Urinary bladder (tissue), 4 donors: ENCODE measurements around the gene AK1. TPM values are rescaled to one million over a fixed set of nuclear protein-coding genes. Genes with fewer than 3 reads are reported as not detected.
"Not testable (repeated sequence)": the region's sequence is repeated elsewhere in the genome, so short reads cannot be mapped to it uniquely, and the experiment has no call there.

ENCODE experiments used
- DNase-seq: peaks from one replicate; pipeline ENCODE4 v3.0.0-alpha.2; 2015; ENCODE audit errors: extremely low spot score
- H3K27ac ChIP-seq: one replicate; pipeline ENCODE4 v1.5.1; 2013; ENCODE audit warnings: low read depth, mild to moderate bottlenecking, moderate library complexity
- H3K36me3 ChIP-seq: one replicate; pipeline ENCODE4 v1.6.1; 2013; ENCODE audit warnings: mild to moderate bottlenecking, moderate library complexity; ENCODE audit not compliant: insufficient read depth
- H3K4me1 ChIP-seq: one replicate; pipeline ENCODE4 v1.6.1; 2013; ENCODE audit warnings: mild to moderate bottlenecking, moderate library complexity; ENCODE audit not compliant: insufficient read depth
- H3K4me3 ChIP-seq: one replicate; pipeline ENCODE4 v1.5.1; 2013; ENCODE audit warnings: low read depth, low read length
- WGBS: extraction: QIAGEN DNeasy Blood & Tissue Kit; methylation state at CpG from one replicate; pipeline ENCODE4 v1.1.7; 2013; 5-methylcytosine and 5-hydroxymethylcytosine counted together
- polyA plus RNA-seq: library from polyadenylated mRNA; stranded (reverse); fragments of 200-250 nt; gene quantifications from one replicate; pipeline ENCODE4 v1.2.3, GENCODE V29; 2013
- total RNA-seq: library from RNA; depleted of rRNA; stranded (reverse); fragments of >200 nt; gene quantifications from one replicate; pipeline ENCODE4 v1.2.3, GENCODE V29; 2014
- donor health status: healthy with polysubstance abuse.
- donor health status: healthy.

The AK1 gene
- total and polyA plus RNA-seq, 2 donors, result 27.3 to 57.2 TPM

DNA sequence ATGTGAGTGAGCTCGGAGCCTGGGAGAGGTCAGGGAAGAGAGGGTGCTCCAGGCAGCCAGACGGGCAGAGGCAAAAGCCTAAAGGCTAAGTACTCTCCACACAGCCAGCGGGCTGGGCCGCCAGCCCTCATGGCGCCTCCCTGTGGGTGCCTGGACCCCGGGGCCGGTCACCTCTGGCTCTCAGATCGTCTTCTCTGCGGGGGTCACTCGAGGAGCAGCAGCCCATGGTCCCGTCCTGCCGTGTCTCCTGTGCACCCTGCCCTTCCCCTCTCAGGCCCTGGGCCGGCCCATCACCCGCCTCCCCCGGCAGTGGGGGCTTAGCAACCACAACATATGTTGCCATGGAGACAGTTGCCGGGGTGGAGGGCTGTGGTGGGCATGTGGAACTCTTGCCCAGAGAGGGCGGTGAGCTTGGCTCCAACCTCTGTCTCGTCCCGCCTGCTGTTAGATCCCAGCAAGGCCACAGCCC, 4.2 kb downstream of the AK1 start:
- Histone ChIP-seq H3K4me1 (no peaks in the 10 kb centered on the region), H3K27ac (no peak overlapping the region), H3K36me3 (no peaks in the 10 kb centered on the region), H3K4me3 (no peak overlapping the region)
- WGBS, result 70% methylated on average over 19 of the region's 19 CpGs
- DNase-seq, result no peak

DNA sequence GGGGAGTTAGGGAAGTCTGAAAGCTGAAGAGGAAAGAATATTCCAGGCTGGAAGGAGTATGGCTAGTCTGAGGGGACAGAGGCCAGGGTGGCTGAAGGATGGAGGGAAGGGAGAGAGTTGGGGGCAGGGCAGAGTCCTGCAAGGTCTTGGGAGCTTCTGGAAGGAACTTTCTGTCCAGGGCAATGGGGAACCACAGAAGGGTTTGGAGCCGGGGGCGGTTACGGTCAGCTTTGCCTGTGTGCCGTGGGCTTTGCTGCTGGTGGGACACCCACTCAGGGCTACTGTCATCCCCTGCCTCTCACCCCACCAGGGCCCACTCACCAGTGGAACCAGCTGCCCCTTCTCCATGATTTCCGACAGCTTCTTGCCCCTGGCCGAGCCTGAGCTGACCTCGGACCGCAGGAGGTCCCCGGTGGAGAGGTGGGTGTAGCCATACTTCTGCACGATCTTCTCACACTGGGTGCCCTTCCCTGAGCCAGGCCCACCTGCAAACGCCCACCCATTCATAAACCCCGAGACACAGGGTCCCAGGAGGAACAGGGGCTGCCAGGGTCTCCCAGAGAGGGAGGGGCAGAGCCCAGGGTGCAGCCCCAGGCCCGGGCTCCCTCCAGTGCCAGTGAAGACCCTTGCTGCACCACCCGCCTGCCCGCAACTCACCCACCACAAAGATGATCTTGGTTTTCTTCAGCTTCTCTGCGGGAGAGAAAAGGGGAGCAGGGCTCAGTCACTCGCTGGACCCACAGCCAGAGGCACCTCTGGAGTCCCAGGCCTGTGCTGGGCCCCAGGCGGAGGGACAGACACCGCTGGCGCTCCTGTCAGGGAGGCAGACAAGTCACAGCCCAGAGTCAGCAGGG, 4.9 kb downstream of the AK1 start:
- 93% methylated on average over 20 of the region's 20 CpGs for WGBS
- no peak overlapping the region for H3K4me3 ChIP-seq
- H3K4me1 ChIP-seq, result no peaks in the 10 kb centered on the region
- DNase-seq, result no peak
- no peak overlapping the region for H3K27ac ChIP-seq
- H3K36me3 ChIP-seq, result no peaks in the 10 kb centered on the region

DNA sequence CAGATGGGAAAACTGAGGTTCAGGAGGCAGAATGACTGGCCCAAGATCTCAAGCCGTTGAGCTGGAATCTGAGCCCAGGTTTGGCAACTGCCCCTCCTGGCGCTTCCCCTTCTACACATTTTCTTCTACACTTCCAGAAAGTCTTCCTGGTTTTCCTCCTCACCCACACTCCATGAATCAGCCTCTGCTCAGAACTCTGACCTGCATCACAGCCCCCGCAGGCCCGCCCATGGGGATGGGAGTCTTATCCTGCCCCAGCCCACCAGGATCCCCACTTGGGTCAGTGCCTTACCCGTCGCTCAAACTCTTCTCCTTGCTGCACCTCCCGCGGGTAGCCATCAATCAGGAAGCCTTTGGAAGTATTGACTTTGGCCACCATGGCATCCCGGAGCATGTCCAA, 5.9 kb downstream of the AK1 start:
- WGBS, result 89% methylated on average over 9 of the region's 9 CpGs
- Histone ChIP-seq H3K36me3 (no peaks in the 10 kb centered on the region), H3K27ac (no peak overlapping the region), H3K4me1 (no peaks in the 10 kb centered on the region), H3K4me3 (no peak overlapping the region)
- no peak for DNase-seq

DNA sequence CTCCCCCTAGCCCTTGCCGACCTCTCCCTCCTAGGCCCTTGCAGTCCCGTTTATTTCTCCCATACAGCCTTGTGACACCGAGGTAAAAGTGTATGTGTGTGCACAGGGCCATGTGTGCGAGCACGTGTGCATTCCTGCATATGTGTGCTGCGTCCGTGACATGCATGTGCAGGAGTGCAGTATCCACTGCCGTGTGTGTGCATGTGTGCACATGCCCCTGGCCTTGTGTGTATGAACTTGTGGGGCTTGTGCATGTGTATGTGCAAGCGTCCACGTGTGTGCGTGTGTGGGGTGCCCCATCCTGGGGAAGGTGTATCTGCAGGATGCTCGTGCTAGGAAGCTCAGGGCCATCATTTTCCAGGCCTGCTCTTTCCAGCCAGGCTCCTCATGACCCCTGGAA, 6.6 kb downstream of the AK1 start:
- no peak overlapping the region for H3K4me3 ChIP-seq
- 86% methylated on average over 12 of the region's 12 CpGs for WGBS
- no peaks in the 10 kb centered on the region for H3K4me1 ChIP-seq

DNA sequence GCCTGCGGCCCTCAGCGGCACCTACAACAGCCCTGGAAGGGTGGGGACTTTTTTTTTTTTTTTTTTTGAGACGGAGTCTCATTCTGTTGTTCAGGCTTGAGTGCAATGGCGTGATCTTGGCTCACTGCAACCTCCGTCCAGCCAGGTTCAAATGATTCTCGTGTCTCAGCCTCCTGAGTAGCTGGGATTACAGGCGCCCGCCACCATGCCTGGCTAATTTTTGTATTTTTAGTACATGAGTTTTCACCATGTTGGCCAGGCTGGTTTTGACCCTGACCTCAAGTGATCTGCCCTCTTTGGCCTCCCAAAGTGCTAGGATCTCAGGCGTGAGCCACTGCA, 7.4 kb downstream of the AK1 start:
- not testable (repeated sequence) for H3K4me1 ChIP-seq, H3K27ac ChIP-seq, H3K36me3 ChIP-seq, H3K4me3 ChIP-seq, DNase-seq
- 71% methylated on average over 9 of the region's 9 CpGs for WGBS

More for the DNA sequence above, 6.6 kb downstream of the AK1 start:
- no peak for DNase-seq
- Histone ChIP-seq H3K27ac (no peak overlapping the region), H3K36me3 (no peaks in the 10 kb centered on the region)

DNA sequence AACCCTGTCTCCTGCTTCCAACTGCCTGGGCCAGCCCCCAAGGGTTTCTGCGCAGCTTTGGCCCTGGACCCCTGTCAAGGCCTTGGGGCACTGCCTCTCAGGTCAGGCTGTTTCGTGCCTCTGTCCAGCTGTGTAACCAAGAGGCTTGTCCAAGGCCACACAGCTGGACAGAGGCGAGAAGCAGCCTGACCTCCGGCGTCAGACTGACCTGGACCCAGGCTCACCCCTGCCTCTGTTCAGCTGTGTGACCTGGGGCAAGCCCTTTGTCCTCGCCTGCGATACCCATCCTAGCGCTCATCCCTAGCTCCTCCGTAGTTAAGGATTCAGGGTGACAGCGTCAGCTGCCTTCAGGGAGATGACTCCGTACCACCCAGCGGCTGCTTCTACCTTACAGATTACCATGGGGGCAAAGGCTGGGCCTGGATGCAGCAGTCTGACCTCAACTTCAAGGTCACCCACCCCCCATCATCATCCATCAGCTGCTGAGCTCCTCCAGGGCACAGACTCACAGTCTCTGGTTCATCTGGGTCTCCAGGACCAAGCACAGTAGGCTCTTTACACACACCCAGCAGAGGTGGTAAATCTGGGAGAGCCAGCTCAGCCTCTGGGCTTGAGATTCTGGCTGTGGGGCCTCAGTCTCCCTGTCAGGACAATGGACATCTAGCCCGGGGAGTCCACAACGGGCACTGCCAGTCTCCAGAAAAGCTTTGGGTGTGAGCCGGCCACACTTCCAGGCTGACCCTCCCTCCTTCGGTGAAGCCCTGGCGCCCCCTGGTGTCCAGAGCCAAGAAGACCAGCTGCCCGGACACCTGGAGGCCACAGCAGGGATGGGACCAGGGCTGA, 7.9 kb downstream of the AK1 start:
- Histone ChIP-seq H3K36me3 (no peaks in the 10 kb centered on the region), H3K27ac (no peak overlapping the region), H3K4me1 (no peaks in the 10 kb centered on the region), H3K4me3 (no peak overlapping the region)
- WGBS, result 69% methylated on average over 18 of the region's 18 CpGs
- peak; percentile 53 for DNase-seq

DNA sequence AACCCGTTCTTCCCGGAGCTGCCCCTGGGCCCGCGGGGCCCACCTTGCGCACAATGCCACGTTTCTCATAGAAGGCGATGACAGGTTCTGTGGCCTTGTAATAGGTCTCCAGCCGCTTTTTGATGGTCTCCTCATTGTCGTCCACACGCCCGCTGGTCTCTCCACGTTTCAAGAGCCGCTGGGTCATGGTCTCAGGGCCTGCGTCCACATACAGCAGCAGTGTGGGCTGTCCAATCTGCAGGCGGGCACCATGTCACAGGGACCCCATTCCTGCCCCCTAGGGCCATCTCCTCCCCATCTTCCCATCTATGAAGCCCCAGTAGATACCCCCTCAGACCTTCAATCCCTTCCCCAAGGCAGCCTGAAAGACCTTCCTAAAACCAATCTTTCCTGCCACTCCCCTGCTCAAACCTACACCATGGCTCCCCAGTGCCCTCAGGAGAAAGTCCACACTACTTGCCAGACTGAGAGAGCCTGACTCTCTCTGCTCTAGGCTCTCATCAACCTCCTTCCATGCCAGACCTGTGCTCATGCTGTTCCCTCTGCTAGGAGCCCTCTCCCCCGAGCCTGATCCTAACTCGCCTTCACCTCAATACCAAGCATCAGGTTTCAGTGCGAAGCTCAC, 9.1 kb downstream of the AK1 start:
- Histone ChIP-seq H3K36me3 (no peaks in the 10 kb centered on the region), H3K27ac (no peak overlapping the region), H3K4me3 (no peak overlapping the region), H3K4me1 (no peaks in the 10 kb centered on the region)
- WGBS, result 92% methylated on average over 18 of the region's 18 CpGs
- DNase-seq, result no peak

DNA sequence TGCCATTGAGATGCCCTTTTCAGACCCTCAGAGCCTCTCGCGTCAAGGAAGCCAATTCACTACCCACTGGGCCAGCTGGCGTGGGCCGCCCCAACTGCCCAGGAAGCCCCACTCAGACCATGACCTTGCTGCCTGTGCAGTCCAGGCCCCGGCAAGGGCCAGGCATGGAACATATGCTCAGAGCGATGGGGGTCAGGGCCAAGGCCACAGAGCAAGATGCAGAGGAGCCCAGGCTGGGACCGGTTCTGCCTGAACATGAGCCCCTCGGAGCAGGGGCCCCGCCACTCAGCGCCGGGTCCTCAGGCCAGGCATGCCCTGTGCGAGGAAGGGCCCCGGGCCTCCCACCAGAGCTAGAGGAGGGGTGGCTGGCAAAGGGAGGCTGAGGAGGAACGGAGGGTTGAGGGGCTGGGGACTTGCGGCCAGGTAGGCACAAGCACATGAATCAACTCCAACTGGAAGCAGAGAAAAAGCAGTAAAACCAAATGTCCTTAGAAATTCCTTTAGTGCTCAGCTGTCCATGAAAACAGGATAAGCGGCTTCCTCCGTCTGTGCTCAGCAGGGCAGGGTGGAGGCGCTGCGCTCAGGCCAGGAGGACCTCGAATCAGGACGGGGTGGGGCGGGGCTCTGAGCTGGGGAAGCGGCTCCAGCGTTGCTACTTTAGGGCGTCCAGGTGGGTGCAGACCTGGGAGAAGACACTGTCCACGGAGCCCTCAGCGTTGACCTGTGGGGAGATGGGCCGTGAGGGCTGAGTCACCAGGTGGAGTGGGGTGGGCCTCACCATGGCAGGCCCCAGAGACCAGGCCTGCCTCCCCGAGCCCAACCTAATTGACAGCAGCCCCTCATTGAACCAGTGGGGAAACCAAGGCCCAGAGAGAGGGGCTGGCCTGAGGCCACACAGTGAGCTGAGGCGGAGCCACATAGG, 9.9 kb downstream of the AK1 start:
- no peaks in the 10 kb centered on the region for H3K4me1 ChIP-seq
- no peak overlapping the region for H3K4me3 ChIP-seq
- H3K36me3 ChIP-seq, result no peaks in the 10 kb centered on the region
- WGBS, result 84% methylated on average over 30 of the region's 30 CpGs
- H3K27ac ChIP-seq, result no peak overlapping the region
- no peak for DNase-seq

DNA sequence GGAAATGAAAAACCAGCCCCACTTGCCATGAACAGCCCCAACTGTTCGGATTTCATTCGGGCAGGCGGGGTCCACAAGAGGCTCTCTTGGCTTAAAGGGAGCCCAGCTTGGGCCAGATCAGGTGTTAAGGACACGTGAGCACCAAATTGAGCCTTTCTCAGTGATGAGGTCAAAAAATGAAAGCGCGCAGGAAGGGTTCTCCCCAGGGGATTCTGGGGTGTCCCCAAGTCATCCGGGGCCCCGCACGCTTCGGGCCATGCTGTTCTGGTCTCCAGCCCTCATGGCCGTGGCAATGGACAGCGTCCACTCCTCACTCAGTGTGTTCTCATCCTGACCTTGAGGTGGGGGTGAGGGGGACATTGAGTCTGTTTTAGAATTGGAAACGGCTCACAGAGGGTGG, 10.9 kb downstream of the AK1 start:
- Histone ChIP-seq H3K36me3 (no peaks in the 10 kb centered on the region), H3K27ac (no peak overlapping the region), H3K4me1 (no peaks in the 10 kb centered on the region), H3K4me3 (no peak overlapping the region)
- no peak for DNase-seq
- 93% methylated on average over 13 of the region's 13 CpGs for WGBS

DNA sequence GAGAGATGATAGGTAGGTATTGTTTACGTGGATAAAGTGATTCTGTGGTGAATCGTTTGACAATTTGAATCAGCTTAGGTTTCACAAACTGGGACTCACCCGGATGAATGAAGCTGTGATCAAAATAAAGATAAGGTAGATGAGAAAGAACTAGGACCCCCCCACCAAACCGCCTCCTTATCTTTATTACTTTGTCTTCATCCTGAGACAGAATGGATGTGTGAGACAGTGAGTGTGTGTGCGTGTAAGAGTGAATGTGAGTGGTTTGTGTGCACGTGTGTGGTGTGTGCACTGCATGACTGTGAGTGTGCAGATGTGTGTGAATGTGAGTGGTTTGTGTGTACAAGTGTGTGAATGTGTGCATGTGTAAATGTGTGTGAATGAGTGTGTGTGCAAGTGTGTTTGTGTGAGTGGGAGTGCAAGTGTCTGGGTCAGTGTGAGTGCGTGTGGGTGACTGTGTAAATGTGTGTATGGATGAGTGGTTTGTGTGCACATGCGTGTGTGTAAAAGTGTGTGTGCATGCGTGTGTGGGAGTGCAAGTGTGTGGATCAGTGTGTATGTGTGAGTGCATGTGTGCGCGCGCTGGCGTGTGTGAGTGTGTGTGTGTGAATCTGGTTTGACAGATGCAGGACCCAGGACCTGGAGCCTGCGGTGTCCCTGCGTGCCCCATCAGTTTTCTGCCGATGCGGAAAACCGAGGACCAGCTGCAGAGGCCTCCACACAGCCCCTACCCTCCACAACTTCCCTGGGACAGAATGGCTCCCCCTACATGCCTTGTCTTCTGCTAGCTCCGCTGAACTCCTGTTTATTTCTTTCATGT, 11.6 kb downstream of the AK1 start:
- no peak overlapping the region for H3K4me3 ChIP-seq
- no peak overlapping the region for H3K27ac ChIP-seq
- H3K36me3 ChIP-seq, result no peaks in the 10 kb centered on the region
- 71% methylated on average over 19 of the region's 19 CpGs for whole genome bisulfite sequencing
- DNase-seq, result no peak
- no peaks in the 10 kb centered on the region for H3K4me1 ChIP-seq

DNA sequence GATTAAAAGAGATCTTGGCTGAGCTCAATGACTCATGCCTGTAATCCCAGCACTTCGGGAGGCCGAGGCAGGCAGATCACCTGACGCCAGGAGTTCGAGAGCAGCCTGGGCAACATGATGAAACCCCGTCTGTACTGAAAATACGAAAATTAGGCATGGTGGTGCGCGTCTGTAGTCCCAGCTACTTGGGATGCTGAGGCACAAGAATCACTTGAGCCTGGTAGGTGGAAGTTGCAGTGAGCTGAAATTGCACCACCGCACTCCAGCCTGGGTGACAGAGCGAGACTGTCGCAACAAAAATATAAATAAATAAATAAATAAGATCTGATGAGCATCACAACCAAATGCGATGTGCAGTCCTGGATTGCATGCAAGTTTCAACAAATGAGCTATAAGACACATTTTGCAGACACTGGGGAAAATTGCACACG, 14.3 kb downstream of the AK1 start:
- no peak overlapping the region for H3K27ac ChIP-seq
- 78% methylated on average over 13 of the region's 13 CpGs for WGBS

More for the DNA sequence above, 14.3 kb downstream of the AK1 start:
- H3K4me3 ChIP-seq, result no peak overlapping the region
- H3K36me3 ChIP-seq, result no peaks in the 10 kb centered on the region
- no peaks in the 10 kb centered on the region for H3K4me1 ChIP-seq
- no peak for DNase-seq
